SU-DHL-6 (cell line): Measurements from ENCODE around the gene ECD.

Experiments
- H2AFZ ChIP-seq: fragments of 200-600 bp; sonication (generic); 2 replicates; pipeline ENCODE4 v1.6.1; 2014; ENCODE audit warnings: low read depth, mild to moderate bottlenecking, moderate library complexity, mixed read lengths, antibody characterized with exemption, low read length; ENCODE audit not compliant: severe bottlenecking
- H3F3A ChIP-seq: fragments of 200-600 bp; shearing (Covaris generic); 2 replicates; pipeline ENCODE4 v1.6.0; 2016; ENCODE audit warnings: antibody characterized with exemption, mild to moderate bottlenecking; ENCODE audit not compliant: insufficient read depth
- H3K27ac ChIP-seq: fragments of 200-600 bp; sonication (generic); 2 replicates; pipeline ENCODE4 v1.5.1; 2016; ENCODE audit warnings: low read depth, mild to moderate bottlenecking, low read length, moderate library complexity, mixed read lengths
- H3K27me3 ChIP-seq: fragments of 200-600 bp; sonication (generic), shearing (Covaris generic); 2 replicates; pipeline ENCODE4 v1.6.0; 2014; ENCODE audit warnings: mild to moderate bottlenecking, low read length
- H3K36me3 ChIP-seq: fragments of 200-600 bp; sonication (generic); 2 replicates; pipeline ENCODE4 v1.6.1; 2014; ENCODE audit warnings: mild to moderate bottlenecking, low read length, mixed read lengths
- H3K4me2 ChIP-seq: fragments of 300-600, 200-600 bp; shearing (Covaris generic), sonication (generic); 2 replicates; pipeline ENCODE4 v1.6.0; 2014; ENCODE audit warnings: low read length, low read depth, mild to moderate bottlenecking; ENCODE audit not compliant: poor library complexity, severe bottlenecking
- H3K4me3 ChIP-seq: fragments of 200-600 bp; sonication (generic); 2 replicates; pipeline ENCODE4 v1.5.1; 2014; ENCODE audit warnings: antibody characterized with exemption, low read length, mild to moderate bottlenecking, mixed read lengths; ENCODE audit not compliant: insufficient read depth, poor library complexity, severe bottlenecking
- H3K79me2 ChIP-seq: fragments of 200-600 bp; sonication (generic); 2 replicates; pipeline ENCODE4 v1.6.1; 2014; ENCODE audit warnings: mild to moderate bottlenecking, low read length, moderate library complexity; ENCODE audit not compliant: insufficient read depth
- H3K9ac ChIP-seq: fragments of 200-600 bp; sonication (generic); 2 replicates; pipeline ENCODE4 v1.7.0; 2014; ENCODE audit warnings: mild to moderate bottlenecking, low read length
- H3K9me2 ChIP-seq: fragments of 200-600 bp; sonication (generic); replicated peaks from 2 replicates; pipeline ENCODE4 v1.6.1; 2014; ENCODE audit warnings: low read length; ENCODE audit not compliant: insufficient read depth
- H3K9me3 ChIP-seq: fragments of 200-600 bp; sonication (generic); 2 replicates; pipeline ENCODE4 v1.6.1; 2014; ENCODE audit warnings: low read length, mixed read lengths; ENCODE audit not compliant: insufficient read depth
- H4K20me1 ChIP-seq: fragments of 200-600 bp; sonication (generic); 2 replicates; pipeline ENCODE4 v1.6.1; 2014; ENCODE audit warnings: low read depth, mild to moderate bottlenecking, antibody characterized with exemption, low read length, moderate library complexity, mixed read lengths
- EZH2phosphoT487 ChIP-seq: fragments of 200-600 bp; sonication (generic), shearing (Covaris generic); conservative IDR thresholded peaks from 2 replicates; pipeline ENCODE4 v1.6.1; 2018; ENCODE audit warnings: mild to moderate bottlenecking, antibody characterized with exemption, low read length, moderate library complexity, mixed read lengths
- TF ChIP-seq, protein P1 (sequence below): fragments of 200-600 bp; sonication (generic); IDR thresholded peaks from one replicate; pipeline ENCODE4 v1.5.1; 2017; ENCODE audit warnings: antibody characterized with exemption, mild to moderate bottlenecking, low read length, moderate library complexity; ENCODE audit not compliant: insufficient read depth, poor library complexity, severe bottlenecking

The ECD gene

DNA sequence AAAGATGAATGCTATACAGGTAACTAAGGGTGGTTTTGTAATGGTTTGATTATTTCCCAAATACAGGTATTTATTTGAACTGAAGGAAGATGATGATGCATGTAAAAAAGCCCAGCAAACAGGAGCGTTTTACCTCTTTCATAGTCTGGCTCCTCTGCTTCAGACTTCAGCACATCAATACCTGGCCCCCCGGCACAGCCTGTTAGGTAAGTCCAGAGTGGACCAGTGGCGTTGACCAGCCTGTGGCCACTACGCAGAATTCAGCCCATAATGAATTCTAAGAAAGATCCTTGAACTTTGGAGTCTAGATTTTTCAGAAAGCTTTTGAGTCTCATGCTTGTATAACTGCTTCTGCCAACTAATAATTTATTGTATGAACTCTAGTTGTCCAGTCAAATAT is 47.9 kb downstream of the ECD start:
- Histone ChIP-seq H2AFZ (no peak overlapping the region), H3K9ac (no peak overlapping the region), H3K4me2 (no peak overlapping the region), H3F3A (no peaks in the 10 kb centered on the region), H3K79me2 (no peaks in the 10 kb centered on the region), H3K27ac (no peak overlapping the region), H3K9me2 (no peaks in the 10 kb centered on the region), H3K27me3 (no peaks in the 10 kb centered on the region), H4K20me1 (no peaks in the 10 kb centered on the region), H3K4me3 (no peak overlapping the region), H3K9me3 (no peaks in the 10 kb centered on the region), H3K36me3 (no peaks in the 10 kb centered on the region)
- TF ChIP-seq EZH2phosphoT487: no peak
- TF ChIP-seq, protein P1, sequence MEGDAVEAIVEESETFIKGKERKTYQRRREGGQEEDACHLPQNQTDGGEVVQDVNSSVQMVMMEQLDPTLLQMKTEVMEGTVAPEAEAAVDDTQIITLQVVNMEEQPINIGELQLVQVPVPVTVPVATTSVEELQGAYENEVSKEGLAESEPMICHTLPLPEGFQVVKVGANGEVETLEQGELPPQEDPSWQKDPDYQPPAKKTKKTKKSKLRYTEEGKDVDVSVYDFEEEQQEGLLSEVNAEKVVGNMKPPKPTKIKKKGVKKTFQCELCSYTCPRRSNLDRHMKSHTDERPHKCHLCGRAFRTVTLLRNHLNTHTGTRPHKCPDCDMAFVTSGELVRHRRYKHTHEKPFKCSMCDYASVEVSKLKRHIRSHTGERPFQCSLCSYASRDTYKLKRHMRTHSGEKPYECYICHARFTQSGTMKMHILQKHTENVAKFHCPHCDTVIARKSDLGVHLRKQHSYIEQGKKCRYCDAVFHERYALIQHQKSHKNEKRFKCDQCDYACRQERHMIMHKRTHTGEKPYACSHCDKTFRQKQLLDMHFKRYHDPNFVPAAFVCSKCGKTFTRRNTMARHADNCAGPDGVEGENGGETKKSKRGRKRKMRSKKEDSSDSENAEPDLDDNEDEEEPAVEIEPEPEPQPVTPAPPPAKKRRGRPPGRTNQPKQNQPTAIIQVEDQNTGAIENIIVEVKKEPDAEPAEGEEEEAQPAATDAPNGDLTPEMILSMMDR: no peak

DNA sequence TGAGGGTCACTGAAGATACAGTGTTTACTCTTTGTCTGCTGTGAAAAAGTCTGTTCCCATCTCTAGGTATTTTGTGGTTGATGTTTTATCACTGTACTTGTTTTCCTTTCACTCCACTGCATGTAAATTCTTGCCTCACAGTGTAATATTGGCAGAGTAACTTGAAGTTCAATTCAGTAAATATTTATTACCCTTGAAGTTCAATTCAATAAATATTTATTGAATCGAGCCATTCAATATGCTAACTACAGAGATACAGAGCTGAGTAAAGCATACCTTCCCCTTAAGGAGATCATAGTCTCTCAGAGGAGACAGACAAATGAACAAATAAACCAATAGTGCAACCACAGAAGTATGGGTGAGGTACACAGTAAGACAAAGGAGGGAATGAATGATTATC is 48.4 kb downstream of the ECD start:
- no peaks in the 10 kb centered on the region for H3K27me3 ChIP-seq
- no peaks in the 10 kb centered on the region for H3K9me3 ChIP-seq
- no peak overlapping the region for H3K27ac ChIP-seq
- no peaks in the 10 kb centered on the region; the same call in 1 of the 2 replicates for H3K36me3 ChIP-seq
- no peak overlapping the region for H3K4me3 ChIP-seq
- H2AFZ ChIP-seq: no peak overlapping the region
- no peaks in the 10 kb centered on the region; the same call in 1 of the 2 replicates for H3K79me2 ChIP-seq
- no peaks in the 10 kb centered on the region for H4K20me1 ChIP-seq
- TF ChIP-seq EZH2phosphoT487: no peak
- TF ChIP-seq, protein P1: no peak
- no peak overlapping the region for H3K4me2 ChIP-seq
- no peak overlapping the region for H3K9ac ChIP-seq
- H3K9me2 ChIP-seq: no peaks in the 10 kb centered on the region
- no peaks in the 10 kb centered on the region for H3F3A ChIP-seq

- Histone ChIP-seq H3K79me2 (no peaks in the 10 kb centered on the region; the same call in 1 of the 2 replicates), H3K9me3 (no peaks in the 10 kb centered on the region), H3K27ac (no peak overlapping the region), H3K4me3 (no peak overlapping the region), H4K20me1 (no peaks in the 10 kb centered on the region), H3K27me3 (no peaks in the 10 kb centered on the region), H3F3A (peaks cover 10% of the 10 kb centered on the region; the same call in 1 of the 2 replicates), H3K9ac (no peak overlapping the region), H3K36me3 (no peaks in the 10 kb centered on the region; the same call in 1 of the 2 replicates), H3K4me2 (peak overlapping the region; percentile 4), H2AFZ (no peak overlapping the region), H3K9me2 (no peaks in the 10 kb centered on the region)
- no peak for TF ChIP-seq EZH2phosphoT487
- TF ChIP-seq, protein P1: no peak
These were observed 49.6 kb downstream of the ECD start for GRCh38 chr10:73117976-73118743.
